Head of caudate nucleus (tissue), 42 donors: ENCODE measurements around the gene PANK1.
"Not testable (repeated sequence)": the region's sequence is repeated elsewhere in the genome, so short reads cannot be mapped to it uniquely, and the experiment has no call there.

ENCODE experiments used
- DNase-seq, 42 donors: peaks; one replicate each; pipeline versions ENCODE4 v3.0.0 to v3.0.0-alpha.2; 2020 to 2021; ENCODE audit warnings: mixed read lengths in 7 of 42
- intact Hi-C: fragments of 100-400 bp; cut with DNase I; formaldehyde crosslinking; loops from one replicate; pipeline ENCODE4 v1.15.0; 2022

Gene PANK1

GRCh38 chr10:89549510-89549909, 95.5 kb downstream of the PANK1 start:
- intact Hi-C loops = no loop called here
- DNase-seq = no peak

- intact Hi-C loops = no loop called here
- no peak for DNase-seq
Observed at GRCh38 chr10:89548673-89549072, 96.4 kb downstream of the PANK1 start.

GRCh38 chr10:89547853-89548513, 97.1 kb downstream of the PANK1 start:
- intact Hi-C loops = no loop called here
- no peak for DNase-seq

GRCh38 chr10:89546651-89547050, 98.4 kb downstream of the PANK1 start:
- intact Hi-C loops, DNase-seq: not testable (repeated sequence)

- intact Hi-C loops = no loop called here
- no peak for DNase-seq
Observed at GRCh38 chr10:89543841-89544240, 101.2 kb downstream of the PANK1 start.

- DNase-seq = no peak
- intact Hi-C loops = no loop called here
Observed at GRCh38 chr10:89540420-89540949, 104.6 kb downstream of the PANK1 start.

- DNase-seq = no peak
- intact Hi-C loops = no loop called here
Observed at GRCh38 chr10:89537364-89537763, 107.7 kb downstream of the PANK1 start.

- DNase-seq = no peak
- intact Hi-C loops = no loop called here
Observed at GRCh38 chr10:89536013-89536354, 109.1 kb downstream of the PANK1 start.

GRCh38 chr10:89535171-89536012, 109.7 kb downstream of the PANK1 start, which contains the start of gene SLC16A12:
Gene SLC16A12 (minus strand): TSS chr10:89535594. CDS start chr10:89462578, 73,016 bp downstream.
- peak in 1 of 42 donors; percentile 4 for DNase-seq
- intact Hi-C loops = no loop called here

- intact Hi-C loops = no loop called here
- no peak for DNase-seq
Observed at GRCh38 chr10:89534826-89535166, 110.2 kb downstream of the PANK1 start.
